ENCODE data around the gene SIX3.

SIX3 gene

DNA sequence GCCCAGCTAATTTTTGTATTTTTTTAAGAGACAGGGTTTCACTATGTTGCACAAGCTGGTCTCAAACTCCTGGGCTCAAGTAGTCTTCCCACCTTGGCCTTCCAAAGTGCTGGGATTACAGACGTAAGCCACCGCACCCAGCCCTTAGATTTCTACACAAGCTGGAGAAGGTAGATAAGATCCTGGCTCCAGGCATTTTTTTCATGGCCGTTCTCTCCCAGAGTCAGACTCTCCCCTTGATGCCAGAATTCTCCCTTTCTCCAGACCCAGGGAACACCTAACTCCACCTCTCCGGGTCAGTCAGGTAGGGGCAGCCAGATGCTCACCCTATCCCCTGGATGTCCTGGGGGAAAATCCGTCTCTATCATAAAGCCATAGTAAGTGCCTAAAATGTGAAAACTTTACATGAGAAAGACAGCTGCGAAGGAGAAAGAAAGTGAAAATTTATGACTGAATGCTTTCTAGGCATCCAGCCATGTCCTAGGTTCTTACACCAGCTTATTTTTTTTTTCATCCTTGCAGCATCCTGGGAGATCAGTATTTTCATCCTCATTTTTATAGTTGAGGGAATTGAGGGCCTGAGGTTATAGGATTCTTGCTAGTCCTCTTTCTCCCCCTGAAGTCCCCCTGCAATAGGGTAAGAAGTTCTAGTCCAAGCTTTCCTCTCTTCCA is 16.3 kb downstream of the SIX3 start:
- DNase-seq (ENCODE audit: low read depth): peak; percentile 21

DNA sequence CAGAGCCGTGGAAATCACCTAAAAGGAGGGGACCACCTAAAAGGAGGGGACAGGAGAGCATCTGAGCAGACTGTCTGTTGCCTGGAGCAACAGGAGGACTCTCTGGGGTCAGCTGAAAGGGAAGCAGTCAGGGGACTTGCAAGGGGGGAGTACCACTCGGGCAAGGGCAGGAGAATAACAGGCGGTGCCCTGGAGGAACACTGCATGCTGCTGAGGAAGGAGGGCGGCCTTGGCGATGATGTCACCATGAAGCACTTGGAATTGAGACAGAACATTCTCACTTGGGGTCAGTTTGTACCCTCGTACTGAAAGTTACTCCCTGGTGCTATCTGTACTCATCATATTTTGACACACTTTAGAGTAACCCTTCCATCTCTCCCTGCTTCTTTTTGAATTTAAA is 18.4 kb downstream of the SIX3 start:
- no peak for DNase-seq (ENCODE audit: low read depth)

DNA sequence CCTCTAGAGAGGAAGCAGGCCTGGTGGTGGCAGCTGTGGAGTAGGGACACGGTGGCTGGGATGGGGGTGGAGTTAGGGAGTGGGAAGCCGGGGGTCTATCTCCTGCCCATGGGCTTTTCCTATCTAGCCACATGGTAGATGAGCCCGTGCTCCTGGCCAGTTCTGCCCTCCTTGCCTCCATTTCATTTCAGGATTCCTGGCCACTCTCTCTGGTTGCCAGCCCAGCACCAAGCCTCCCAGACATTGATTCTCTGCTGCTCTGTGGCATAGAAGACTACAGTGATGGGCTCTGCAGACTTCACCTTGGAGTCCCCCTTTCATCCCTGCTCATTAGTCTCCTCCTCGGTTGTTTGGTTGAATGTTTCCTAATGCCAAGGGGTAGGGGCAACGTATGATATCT is 19.4 kb downstream of the SIX3 start:
- DNase-seq (ENCODE audit: low read depth): no peak

DNA sequence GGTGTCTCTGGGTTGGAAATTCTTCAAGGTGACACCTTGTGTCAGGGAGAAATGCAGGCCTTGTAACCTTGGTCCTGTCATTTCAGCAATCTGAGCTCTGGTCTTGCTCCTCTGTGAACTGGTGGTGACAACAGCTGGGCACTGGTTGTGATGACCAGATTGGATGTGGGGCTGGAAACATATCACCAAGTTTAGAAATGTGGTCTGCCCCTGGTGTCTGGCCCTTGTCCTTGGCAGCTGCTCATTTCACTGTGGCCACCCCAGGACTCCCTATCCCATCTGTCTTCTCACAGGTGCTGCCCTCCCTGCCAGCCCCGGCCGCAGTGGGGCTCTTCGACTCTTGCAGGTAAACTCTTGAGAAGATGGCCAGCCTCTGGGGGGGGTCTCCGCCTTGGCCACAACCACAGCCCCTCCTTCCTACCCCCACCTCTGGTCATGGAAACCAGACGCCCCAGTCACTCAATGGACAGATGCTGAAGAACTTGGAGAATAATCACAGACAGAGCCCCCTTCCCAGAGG is 20.7 kb downstream of the SIX3 start:
- DNase-seq (ENCODE audit: low read depth): no peak

DNA sequence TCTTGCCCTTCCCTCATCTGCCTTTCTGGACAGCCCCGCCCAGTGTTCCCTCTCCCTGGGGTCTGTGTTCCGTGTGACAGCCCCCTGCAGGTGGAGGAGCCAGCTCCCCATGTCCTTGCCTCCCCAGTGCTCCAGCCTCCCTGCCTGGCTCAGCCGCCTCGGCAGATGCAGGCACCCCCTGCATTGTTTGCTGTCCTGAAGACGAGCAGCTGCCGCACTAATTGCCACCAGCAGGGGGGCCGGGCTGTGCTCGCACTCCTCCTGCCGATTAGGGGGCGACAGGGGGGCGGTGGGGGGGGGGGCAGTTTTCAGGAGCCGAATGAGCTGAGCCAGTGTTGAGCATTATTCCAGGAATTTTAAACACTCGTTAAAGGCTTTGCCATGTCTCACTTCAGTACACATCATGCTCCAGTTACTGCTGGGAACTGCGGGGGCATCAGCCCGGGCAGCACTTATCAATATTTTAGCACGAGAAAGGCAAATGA is 23.3 kb downstream of the SIX3 start:
- no peak for DNase-seq (ENCODE audit: low read depth)

DNA sequence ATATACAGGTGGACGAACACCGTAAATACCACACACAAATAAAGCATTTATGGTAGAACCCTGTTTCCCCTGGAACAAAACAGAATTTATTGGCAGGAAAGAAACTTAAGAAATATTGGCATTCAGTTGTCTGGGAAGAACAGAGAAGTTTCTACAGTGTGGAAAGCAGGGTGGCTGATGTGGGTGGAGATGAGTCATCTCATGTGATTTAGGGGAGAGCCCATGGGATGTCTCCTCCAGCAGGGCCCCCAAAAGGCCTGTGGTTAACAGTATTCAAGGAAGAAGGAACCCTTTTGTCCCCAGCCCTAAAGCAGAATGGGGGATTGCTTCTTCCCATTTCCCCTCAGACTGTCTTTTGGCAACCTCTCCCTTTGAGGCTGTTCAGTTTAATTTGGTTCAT is 24.2 kb downstream of the SIX3 start:
- no peak for DNase-seq (ENCODE audit: low read depth)

DNA sequence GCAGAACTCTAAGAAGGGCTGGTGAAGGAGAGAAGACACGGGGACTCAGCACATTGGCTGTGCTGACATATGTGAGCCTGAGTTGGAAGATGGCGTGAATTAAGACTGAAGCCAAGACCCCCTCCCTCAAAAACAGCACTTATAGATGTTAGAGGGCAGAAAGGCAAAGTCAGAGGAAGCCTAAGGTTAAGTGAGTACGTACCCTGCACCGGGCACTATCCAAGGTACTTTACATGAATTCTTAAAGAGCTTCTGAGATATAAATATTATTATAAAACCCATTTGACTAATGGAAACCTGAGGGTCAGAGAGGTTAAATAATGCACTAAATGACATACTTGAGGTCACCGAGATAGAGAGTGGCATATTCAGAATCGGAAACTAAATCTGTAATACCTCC is 25.6 kb downstream of the SIX3 start:
- DNase-seq (ENCODE audit: low read depth): no peak

DNA sequence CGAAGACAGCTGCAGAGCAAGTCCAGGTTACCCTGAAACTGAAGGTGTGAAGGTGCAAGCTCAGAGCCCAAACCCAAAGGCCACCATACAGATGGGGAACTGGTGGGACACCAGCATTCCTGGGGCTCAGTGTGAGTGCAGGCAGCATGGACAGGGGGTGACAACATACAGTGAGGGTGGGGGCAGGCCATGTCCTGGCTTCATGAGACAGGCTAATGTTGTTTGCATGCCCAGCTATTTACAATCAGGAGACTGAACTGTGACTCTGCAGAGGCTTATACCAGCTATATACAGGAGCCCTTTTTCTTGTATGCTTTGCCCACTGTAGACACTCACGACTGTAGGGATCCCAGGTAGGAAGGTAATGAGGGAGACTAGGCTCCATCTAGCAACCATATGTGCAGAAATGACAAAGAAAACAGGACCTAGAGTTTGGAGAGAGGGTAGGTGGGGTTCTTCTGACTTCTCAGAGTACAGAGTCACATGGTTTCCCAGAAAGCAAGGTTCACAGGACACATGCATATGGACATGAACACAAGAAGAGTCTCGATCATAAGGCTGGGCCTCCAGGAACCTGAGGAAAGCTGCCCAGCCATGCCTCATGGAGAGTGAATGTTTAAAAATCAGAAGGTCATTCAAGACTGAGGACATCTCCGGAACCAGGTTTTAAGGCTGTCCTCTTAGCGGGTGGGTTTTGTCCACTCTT is 26.4 kb downstream of the SIX3 start:
- DNase-seq (ENCODE audit: low read depth): no peak

DNA sequence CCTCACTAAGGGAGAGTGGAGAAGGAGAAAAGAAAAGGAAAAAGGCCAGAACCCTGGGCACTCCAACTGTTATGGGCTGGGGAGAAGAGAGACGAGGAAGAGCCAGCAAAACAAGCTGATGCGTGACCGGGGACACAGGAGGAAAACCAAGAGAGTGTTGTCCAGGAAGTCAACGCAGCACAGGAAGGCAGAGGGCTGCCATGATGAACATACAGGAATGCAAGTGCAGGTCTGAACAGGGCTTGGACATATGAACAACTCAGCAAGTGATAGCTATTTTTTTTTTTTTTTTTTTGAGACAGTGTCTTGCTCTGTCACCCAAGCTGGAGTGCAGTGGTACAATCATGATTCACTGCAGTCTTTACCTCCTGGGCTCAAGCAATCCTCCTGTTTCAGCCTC is 28.4 kb downstream of the SIX3 start:
- DNase-seq (ENCODE audit: low read depth): no peak

DNA sequence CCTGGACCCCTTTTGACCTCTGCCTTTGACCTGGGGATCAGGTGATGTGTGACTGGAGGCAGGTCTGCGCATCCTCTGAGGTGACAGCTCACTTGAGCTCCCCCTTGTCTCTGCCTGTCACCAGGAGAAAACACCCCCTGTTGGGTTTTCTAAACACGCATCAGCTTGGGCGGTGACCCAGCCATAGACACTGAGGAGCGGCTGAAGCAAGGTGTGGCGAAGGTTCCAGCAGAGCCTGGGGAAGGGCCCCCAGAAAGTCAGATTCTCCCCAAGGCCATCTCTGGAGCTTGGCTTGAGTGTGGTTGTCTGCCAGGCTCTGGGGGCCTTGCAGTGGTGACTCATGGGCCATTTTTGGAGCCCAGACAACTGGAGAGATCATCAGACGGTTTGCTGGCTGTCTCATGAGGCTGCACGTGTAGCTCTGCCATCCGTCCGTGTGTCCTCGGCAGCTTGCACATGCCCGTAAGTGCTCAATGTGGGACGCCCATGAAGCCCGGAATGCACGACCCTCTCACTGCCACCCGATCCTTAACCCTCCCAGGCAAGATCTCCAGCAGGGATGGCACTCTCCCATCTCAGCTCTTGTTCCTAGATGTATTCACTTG is 29.4 kb downstream of the SIX3 start:
- DNase-seq (ENCODE audit: low read depth): peak; percentile 53

DNA sequence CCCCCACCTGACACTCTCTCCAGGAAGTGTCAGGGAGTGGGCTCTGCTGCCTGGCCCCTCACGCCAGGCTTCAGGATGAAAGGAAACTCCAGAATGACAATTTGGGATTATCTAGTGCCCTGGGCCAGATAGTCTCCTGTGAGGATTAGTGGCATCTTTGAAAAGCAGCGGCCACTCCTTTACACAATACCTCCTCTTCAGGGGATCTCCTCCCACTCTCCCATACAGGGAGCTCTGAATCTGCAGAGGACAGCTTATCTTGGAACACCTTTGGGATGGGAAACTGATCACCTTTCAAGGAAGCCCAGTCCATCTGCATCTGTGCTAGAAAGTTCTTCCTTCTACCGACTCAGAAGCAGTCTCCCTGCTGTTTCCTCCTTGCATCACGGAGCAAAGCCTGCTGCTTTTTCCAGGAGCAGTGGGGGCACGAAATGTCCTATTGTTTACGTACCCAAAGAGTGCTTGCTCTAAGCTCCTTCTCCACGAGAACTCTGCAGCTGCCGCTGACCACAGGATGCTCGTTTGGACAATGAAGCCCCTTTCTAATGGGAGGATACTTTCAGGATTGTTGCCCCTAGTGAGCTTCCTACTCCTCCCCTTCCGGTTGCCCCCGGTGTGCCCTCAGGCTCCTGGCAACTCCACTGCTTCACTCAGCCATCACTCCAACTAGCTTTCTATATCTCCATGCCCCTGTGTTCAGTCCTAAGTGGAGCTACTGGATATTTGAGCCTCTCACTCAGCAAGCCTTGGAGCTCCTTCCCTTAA is 31.5 kb downstream of the SIX3 start:
- no peak for DNase-seq (ENCODE audit: low read depth)

DNA sequence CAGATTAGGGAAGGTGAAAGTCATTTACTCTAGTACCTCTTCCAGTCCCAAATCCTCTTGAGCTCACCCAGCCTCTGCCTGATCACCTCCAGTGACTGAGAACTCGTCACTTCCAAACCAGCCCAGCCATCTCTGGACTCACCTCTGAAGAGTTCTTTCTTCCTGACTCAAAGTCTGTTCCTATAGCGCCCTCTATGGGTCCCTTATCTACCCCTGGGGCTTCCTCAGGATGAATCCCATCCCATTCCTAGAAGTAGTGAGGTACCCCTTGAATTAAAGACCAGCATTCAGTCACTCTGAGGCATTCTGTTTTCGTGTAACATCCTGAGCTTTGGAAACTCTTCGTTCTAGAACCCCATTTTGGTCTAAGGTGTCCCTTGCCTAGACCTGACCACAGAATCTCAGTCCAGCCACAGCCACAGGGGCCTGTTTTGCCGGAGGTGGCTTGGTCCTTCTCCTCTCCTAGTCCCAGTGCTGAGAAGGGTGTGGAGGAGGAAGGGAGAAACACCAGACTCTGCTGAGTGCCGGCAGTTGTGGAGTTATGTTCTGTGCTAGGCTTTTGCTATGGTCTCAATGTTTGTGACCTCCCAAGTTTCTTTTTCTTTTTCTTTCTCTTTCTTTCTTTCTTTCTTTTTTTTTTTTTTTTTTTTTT is 32.7 kb downstream of the SIX3 start:
- DNase-seq (ENCODE audit: low read depth): peak; percentile 24

DNA sequence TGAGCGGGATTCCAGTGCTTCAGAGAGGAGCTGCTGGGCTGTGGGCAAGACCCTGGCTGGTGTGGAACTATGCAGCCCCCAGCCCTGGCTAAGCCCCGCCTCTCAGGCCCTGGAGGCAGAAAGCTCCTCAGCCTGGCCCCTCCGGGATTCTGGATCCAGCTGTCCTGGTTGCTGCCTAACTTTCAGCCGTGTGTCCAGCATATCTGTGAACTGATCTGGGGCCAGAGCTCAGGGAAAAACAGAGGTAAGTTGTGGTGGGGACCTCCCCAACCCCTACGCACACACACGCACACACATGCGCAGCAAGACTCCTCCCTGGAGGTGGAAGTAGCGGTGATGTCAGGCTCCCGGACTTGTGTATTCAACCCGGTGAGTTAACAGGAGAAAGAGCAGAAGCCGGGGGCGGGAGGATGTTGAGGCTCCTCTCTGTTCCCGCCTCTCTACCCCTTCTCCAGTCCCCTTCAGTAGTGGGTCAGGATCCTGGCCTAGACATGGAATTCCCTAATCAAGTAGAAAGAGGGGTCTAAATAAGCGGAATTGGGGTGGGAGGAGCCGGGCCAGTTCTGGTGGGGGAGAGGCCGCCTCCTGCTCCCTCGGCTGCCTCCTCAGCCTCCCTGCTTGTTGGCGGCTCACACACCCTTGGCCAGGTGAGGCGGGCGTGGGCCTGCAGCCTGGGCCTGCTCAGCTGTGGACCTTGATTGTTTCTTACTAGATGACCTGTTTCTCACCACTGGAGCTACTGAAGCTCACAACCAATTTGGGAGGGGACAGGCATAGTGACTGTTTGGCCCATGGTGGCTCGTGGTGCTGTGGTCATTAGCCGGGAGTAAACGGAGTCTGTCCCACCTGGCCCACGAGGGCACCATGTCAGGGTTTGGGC is 34.3 kb downstream of the SIX3 start:
- no peak for DNase-seq (ENCODE audit: low read depth)

DNA sequence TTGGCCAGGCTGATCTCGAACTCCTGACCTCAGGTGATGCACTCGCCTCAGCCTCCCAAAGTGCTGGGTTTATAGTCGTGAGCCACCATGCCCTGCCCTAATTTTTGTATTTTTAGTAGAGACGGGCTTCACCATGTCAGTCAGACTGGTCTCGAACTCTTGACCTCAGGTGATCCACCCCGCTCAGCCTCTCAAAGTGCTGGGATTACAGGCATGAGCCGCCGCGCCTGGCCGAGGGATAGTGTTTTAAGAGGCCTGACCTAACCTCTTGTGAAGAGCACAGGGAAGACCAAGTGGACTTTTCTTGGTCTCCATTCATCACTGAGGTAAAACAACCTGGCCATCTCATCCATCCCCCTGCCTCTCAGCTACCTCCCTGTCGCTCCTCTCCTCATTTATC is 38.1 kb downstream of the SIX3 start:
- no peak for DNase-seq (ENCODE audit: low read depth)

DNA sequence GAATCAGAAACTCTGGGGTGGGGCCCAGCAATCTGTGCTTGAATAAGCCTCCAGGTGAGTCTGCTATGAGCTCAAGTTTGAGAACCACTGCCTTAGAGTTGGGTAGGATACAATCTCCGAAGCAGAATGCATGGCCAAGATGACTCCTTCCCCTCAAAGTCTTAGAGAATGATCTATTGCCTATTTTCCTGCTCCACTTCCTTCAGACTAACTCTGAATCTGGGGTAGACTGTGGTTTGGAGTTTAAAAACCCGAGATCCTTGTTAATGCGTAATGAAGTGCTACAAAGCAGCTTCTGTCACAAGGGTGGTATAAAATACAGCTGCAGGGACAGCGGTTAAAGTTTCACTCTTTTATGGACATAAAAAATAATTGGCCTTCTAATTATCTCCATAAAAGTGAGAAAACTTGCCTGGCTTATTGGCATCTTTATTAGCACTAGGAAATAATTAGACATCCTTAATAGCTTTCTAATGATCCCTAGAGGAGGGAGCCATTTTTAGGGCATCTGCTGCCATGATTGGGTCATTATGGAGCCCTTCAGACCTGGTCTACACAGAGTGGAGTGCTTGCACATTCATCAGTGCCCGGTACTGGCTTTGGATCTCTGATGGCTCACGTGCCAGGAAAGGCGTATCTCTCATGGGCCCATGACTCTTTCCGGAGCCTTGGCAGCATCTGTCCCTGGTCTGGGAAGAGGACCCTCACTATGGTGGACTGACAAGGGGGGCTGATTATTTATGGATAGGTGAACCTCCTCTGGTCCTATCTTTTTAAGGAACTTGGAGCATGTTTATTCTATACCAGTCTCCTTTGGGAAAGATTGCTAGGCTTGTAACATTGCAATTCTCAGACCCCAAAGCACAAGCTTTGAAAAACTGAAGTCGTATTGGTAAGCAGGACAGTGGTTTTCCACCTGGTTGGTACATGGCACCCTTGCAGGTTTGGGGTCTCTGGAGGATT is 39.5 kb downstream of the SIX3 start:
- DNase-seq (ENCODE audit: low read depth): no peak

DNA sequence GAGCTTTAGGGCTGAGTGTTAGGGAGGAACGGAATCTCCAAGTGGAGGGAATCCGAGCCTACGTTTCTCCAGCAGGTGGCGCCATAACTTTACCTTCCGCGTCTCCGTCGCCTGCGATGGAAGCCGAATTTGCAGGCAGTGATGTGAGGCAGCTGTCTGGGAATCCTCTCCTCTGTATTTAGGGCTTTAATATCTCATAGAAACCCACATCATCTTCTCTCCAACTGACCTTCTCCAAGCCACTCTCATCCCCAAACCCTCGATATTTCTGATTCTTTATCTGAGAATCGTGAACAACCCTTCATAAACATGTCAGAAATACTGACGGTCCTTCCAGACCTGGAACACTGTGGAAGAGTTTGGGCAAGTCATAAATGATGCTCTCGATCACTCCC is 40.2 kb downstream of the SIX3 start:
- peak; percentile 38 for DNase-seq (ENCODE audit: low read depth)

DNA sequence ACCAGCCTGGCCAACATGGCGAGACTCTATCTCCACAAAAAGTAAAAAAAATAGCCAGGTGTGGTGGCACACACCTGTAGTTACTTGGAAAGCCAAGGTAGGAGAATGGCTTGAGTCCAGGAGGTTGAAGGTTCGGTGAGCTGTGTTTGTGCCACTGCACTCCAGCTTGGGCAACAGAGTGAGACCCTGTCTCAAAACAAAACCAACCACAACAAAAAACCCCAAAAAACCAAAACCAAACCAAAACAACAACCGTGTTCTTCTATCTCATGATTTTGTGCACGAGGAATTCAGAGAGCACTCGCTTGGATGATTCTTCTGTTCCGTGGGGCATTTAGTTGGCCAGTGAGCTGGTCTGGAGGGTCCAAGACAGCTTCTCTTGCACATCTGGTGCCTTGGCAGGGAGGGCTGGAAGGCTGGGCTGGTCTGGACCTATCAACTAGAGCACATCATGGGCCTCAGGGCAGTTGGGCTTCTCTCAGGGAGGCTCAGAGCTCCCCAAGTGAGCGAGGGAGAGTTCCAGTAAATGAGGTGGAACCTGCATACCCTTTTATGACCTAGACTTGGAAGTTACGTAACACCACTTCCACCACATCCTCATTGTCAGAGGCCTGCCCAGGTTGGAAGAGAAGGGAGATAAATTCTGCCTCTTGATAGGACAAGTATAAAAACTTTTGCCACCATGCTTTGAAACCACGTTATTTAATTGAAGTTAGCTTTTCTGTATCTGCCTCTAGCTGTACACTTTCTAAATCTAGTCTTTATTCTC is 42.5 kb downstream of the SIX3 start:
- DNase-seq (ENCODE audit: low read depth): no peak

DNA sequence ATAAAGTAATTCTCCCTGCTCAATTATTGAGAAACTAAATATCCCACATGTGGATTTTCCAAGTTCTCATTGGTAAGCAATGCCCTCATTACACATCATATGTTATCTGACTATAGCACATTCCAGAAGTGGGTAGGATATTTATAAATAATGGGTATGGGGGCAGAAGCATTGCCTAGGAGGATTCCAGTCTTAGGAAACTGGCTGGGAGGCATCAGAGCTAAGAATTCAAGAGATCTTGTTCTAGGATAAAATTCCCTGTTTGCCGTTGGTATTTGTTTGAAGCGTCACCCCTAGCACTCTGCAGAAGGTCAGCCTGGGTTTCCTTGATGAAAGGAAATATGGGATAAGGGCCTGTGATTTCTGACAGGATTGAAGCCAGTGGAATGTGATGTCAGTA is 47.7 kb downstream of the SIX3 start:
- DNase-seq (ENCODE audit: low read depth): no peak

DNA sequence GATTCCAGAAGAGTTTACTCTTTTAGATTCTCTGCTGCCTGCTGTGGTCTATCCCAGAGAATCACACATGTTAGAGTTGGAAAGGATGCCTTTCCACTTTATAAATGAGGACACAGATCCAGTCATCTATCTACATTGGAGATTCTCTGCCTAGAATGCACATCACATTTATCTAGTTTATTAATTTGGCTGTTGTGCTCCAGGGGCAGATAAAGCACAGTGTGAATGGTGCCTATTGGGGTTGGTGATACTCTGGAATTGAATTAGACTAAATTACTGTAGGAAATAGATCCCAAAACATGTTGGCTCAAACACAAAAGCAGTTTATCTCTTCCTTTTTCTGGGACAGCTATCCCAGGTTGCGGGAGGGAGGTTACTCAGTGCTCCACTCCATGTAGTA is 52.9 kb downstream of the SIX3 start:
- DNase-seq (ENCODE audit: low read depth): no peak

All from GM04504 (cell line).